Islet precursor cell (in vitro differentiated cells): ENCODE data around the gene PRRG3.
"Not testable (repeated sequence)": the region's sequence is repeated elsewhere in the genome, so short reads cannot be mapped to it uniquely, and the experiment has no call there.

Experiments
- DNase-seq: peaks from one replicate; pipeline ENCODE4 v3.0.0-alpha.2; 2018

Gene PRRG3

DNA sequence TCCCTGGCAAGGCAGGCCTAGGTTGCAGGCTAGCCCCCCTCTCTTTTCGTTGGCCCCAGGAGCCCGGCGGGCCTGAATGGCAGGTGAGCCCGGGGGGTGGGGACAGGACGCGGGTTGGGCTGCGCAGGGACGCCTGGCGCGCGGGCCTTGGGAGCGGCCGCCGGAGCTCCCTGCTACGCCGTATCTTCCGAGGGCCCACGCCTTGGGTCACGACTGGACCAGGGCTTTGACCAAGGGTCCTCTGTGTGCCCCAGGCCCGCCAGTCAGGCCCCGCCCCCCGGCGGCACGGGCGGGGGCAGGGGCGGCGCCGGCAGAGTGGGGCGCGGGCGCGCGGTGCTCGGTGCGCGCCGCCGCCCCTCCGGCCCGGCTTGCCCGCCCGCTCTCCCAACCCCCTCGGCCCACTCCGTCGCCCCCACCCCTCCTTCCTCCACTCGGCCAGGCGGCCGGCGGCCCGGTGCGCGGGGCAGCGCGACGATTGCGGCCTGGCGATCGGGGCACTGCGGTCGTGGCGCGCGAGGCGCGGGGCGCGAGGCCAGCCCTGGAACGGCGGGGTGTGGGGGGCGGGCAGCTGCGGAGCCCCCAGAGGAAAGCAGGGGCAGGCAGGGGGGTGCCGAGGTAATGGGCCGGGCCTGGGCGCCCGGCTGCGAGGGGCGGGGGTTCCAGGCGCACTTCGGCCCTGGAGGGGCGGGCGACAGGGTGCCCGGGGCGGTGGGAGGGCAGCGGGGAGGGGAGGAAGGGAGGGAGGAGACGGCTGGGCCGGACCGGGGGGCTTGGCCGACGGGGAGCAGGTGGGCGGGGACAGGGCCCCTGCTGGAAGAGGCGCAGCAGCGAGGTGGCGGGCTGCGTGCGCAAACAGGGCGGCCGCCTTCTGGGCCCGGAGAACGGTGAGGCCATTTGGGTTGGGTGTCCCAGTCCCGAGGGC, at the start of gene PRRG3:
TSS of gene PRRG3 (plus strand) at position 798 of the 922 bp plus-strand sequence. CDS start 3,357 bp downstream, outside the sequence.
- DNase-seq: no peak

GRCh38 chrX:151675121-151675746, 20.0 kb upstream of the PRRG3 start:
- no peak for DNase-seq

GRCh38 chrX:151676196-151676595, 19.1 kb upstream of the PRRG3 start:
- no peak for DNase-seq

- no peak for DNase-seq
These were observed 15.4 kb upstream of the PRRG3 start for GRCh38 chrX:151679798-151680402.

DNA sequence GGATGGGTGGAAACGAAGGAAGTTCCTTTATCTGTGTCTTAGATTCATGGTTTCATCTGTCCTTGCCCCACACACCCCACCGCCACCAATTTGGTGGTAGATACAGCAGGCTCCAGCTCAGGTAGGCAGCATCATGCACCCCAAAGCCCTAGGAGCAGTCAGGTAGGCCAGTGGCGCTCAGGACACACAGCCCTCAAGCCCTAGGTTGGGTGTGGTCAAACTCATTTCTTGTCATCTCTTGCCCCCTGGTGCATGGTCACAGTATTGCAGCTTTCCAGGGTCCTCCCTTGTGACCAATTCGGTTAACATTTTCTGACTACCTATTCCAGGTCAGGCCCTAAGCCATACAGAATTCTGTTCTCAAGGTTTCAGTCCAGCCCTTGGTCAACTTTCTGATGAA, 14.5 kb upstream of the PRRG3 start:
- peak; percentile 69 for DNase-seq

- DNase-seq: no peak
These were observed 7.6 kb upstream of the PRRG3 start for GRCh38 chrX:151687635-151688034.

DNA sequence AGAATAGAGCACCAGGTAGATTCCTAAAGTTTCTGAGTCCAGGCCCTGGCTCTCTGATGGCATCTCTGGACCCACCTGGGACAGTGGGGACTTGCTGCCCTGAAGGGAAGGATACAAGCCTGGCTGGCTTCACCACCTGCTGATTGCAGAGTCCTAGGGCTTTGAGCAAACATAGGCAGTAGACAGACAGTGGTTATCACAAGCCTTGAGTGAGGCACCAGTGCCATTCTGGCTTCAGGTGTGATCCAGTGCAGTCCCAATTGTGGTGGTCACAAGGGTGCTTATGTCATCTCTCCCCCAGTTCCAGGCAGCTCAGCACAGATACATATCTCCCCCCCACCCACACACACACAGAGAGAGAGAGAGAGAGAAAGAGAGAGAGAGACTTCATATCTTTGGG, 6.6 kb upstream of the PRRG3 start:
- DNase-seq: no peak

GRCh38 chrX:151692825-151693224, 2.4 kb upstream of the PRRG3 start:
- DNase-seq: no peak

DNA sequence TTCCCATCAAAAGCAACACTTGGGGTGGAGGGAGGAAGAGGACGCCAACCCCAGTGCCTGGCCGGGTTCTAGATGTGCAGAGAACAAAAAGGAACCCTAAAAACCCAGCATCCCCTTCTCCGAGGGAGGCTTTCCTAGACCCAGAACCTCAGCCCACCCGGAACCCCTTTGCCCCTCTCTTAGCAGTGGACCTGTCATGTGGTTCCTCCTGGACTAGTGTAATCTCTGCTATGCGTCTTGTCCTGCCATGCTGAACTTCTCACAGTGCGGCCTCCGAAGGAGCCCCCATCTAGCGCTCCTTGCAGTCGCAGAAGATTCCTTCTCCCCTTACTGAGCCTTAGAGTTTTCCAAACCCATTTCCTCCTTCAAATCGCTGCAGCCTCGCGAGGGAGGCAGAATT, 1.1 kb upstream of the PRRG3 start:
- no peak for DNase-seq

DNA sequence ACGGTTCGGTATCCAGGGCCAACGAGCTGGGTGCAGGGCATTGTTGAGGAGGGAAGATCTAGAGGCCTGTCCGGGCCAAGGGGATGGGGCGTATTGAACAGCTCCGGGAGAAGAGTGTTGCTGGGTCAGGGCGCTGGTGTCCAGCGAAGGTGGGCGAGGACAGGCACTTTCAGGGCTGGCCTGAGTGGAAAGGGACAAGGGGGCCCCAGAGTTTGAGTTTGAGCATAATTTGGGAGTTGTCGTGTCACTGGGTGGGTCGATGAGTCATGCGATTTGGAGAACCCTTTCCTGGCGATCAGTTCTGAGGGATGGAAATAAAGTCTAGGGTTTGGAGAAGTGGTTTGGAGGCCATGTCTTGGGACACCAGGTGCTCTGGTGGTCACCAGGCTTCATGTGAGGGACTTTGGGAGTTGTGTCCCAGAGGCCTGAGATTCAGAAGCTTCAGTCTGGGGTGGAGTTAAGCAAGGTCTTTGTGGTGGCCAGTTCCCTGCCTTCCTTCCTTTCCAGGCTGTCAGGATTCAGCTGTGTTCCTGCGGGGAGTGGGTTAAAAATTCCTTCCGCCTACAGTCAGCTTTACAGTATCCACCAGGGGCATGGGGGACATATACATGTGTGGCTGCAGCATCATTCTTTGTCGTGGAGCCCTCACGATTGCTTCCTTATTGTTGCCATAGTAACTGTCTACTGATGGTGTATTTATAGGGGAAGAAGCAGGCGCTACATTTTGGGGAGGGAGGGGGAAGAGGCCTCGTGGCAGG, 504 bp downstream of the PRRG3 start:
- no peak for DNase-seq

DNA sequence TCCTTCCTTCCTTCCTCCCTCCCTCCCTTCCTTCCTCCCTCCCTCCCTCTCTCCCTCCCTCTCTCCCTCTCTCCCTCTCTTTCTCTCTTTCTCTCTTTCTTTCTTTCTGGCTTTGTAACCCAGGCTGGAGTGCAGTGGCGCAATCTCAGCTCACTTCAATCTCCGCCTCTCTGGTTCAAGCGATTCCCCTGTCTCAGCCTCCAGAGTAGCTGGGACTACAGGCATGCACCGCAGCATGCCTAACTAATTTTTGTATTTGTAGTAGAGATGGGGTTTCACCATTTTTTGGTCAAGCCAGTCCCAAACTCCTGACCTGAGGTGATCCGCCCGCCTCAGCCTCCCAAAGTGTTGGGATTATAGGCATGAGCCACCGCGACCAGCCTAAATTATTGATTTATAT, 1.8 kb downstream of the PRRG3 start:
- DNase-seq: not testable (repeated sequence)

- no peak for DNase-seq
These were observed 2.3 kb downstream of the PRRG3 start for GRCh38 chrX:151697522-151697921.

DNA sequence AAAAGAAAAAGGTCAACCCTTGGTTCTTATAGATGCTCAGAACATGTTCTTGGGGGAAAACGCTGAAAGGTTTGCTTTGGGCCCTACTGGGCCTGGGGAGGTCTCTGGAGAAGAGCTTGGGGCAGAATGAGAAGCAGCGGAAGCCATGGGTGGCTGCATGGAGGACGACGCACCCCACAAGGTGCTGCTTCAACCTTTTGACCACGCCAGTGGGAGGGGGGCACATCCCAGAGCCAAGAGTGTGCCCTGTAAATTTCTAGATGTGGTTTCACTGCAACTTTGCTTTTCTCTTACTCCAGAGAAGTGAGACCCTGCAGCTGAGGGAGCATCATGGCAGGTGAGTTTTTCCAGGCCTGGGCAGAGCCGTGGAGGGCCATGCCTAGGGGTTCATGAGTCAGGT, 3.2 kb downstream of the PRRG3 start:
- no peak for DNase-seq

DNA sequence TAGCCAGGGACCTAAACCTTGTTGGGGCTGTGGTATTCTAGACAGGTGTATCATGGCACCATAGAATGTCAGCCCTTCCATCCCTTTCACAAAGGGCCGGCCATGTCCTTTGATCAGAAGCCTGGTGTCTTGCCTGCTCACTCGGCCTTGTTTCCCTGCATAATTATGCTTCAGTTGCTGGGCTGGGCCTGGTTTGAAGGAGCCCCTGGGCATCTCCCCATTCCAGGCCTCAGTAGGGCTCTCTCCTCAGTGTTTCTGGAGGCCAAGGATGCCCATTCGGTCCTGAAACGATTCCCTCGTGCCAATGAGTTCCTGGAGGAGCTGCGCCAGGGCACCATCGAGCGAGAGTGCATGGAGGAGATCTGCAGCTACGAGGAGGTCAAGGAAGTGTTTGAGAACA, 4.5 kb downstream of the PRRG3 start:
- no peak for DNase-seq

DNA sequence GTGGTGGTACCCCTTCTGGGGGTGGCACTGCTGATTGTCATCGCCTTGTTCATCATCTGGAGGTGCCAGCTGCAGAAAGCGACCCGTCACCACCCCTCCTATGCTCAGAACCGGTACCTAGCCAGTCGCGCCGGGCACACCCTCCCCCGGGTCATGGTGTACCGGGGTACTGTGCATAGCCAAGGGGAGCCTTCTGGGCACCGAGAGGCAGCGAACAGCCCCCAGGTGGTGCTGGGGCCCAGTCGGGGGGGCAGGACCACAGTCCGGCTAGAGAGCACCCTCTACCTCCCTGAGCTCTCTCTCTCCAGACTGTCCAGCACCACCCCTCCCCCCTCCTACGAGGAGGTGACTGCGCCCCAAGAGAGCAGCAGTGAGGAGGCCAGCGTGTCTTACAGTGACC, 5.3 kb downstream of the PRRG3 start:
- no peak for DNase-seq

- DNase-seq: no peak
These were observed 5.8 kb downstream of the PRRG3 start for GRCh38 chrX:151701071-151701470.

GRCh38 chrX:151701531-151701930, 6.3 kb downstream of the PRRG3 start:
- DNase-seq: no peak

DNA sequence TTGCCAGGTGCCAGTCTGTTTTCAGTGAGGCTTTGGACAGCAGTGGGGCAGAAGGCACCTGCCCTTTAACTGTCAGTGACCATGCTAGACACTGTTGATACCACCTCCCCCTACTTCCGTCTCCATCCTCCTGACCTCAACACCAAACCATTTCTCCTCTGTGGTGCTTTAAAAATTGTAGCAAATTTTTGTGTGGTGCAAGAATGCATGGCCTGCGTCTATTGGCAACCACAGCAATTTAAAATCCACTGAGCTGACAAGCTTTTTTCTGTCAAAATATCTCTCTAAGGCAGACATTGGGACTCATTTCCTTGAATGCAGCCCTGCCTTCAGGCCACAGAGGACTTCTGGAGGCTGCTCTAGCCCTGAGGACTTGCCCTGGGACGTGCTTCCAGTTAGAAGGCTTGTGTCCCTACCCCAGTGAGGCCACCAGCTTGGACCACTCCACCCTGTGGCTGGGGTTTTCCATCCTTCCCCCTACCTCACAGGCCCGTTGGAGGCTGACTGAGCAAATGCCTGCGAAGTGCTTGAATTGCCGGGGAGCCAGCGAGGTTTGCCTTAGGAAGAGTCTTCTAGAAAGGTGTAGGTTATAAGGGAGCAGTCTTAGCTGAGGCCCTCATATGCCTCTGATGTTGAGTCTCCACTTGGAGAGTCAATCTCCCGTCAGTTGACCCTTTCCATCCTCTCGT, 6.9 kb downstream of the PRRG3 start:
- no peak for DNase-seq

DNA sequence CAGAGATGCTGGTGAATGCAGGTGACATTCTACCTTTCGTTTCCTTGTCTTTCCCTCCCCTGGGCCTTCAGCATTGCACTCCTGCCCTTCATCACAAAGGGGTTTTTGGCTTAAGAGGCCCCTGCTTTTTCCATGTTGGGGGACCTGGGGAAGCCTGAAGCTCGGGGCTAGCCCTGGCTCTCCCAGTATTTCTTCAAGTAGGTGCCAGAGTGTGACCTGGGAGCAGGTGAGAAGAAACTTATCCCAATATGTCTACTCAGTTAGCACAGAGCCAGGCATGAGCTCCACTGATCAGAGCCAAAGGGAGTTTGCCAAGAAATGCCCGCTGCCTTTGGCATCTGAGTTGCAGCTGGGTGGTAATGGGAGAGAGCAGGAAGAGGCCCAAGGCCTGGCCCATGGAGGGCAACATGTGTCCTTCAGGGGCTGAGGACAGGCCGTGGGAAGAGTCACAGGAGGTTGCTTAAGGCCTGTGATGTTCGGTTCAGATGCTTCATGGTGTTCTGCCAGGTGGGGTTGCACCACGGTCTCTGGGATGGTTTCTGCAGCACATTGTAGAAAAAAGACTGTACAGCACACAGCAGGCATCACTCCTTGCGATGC, 7.6 kb downstream of the PRRG3 start:
- no peak for DNase-seq

DNA sequence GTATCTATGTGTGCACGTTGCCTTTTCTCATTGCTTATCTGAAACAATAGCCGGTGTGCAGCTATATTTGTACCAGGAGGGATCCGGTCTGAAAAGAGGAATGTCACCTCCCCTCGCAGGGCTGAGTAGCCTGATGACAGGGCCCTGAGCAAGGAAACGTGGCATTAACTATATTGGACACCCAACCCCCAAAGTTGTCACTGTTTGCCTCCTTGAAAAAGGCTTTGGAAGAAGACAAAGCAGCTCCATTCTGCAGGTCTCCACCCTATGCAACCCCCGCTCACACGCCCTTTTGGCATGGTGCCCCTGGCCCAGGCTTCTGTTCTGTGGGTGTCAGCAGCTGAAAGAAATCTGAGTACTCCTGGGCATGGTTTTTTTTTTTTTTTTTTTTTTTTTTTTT, 8.2 kb downstream of the PRRG3 start:
- DNase-seq: no peak

DNA sequence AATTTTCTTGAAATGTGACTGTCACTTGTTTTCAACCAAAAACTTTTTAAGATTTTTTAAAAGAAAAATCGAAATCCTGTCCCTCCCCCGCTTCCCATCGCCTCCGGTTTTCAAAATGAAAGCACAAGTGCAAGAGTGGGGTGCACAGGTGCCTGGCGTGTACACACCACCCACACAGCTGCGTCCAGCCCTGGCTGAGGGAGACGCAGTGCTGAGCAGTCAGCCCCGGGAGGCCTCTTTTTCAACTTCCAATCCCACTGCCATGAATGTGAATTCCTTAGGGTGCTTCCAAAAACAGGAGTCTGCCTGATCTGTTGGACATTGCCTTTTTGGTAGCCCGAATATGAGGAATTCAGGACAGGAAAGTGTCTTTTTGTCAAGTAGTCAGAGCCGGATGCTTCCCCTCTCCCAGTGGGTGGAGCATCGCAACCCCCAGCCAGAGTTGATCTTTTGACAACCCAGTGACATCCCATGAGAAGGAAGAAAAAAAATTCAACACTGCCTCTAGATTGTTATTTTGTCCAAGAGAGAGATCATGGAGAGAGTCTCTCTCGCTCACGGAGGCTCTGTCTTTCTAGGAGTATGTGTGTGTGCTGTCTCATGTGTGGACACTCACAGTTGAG, 8.9 kb downstream of the PRRG3 start:
- DNase-seq: no peak

DNA sequence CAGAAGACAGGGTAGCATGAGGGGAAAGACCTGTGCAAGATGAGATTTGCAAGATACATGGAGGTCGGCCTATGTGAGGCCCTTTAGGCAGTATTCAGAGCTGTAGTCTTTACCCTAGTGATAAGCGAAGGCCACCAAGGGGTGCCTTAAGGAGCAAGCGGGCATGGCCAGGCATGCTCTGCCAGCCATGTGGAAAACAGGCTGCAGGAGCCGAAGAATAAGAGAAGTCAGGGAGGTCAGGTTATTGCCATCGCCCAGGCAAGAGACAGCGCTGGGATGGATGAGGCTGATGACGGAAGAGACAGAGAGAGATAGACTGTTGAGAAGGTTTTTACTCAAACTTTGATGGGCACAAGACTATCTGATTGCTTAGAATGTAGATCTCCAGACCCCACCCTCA, 13.6 kb downstream of the PRRG3 start:
- no peak for DNase-seq
